Activated CD4-positive, alpha-beta T cell treated with anti-CD3 and anti-CD28 coated beads, Interleukin-2, Interleukin-4, amounts not matched to agents 100 ng/mL and 50 ng/mL, durations not matched to agents 16 hours and 8 hours (primary cell): ENCODE results near the gene OSBPL5.

ENCODE experiments used
- DNase-seq: peaks from one replicate; pipeline ENCODE4 v3.0.0-alpha.2; 2020; ENCODE audit warnings: low spot score

The OSBPL5 gene

DNA sequence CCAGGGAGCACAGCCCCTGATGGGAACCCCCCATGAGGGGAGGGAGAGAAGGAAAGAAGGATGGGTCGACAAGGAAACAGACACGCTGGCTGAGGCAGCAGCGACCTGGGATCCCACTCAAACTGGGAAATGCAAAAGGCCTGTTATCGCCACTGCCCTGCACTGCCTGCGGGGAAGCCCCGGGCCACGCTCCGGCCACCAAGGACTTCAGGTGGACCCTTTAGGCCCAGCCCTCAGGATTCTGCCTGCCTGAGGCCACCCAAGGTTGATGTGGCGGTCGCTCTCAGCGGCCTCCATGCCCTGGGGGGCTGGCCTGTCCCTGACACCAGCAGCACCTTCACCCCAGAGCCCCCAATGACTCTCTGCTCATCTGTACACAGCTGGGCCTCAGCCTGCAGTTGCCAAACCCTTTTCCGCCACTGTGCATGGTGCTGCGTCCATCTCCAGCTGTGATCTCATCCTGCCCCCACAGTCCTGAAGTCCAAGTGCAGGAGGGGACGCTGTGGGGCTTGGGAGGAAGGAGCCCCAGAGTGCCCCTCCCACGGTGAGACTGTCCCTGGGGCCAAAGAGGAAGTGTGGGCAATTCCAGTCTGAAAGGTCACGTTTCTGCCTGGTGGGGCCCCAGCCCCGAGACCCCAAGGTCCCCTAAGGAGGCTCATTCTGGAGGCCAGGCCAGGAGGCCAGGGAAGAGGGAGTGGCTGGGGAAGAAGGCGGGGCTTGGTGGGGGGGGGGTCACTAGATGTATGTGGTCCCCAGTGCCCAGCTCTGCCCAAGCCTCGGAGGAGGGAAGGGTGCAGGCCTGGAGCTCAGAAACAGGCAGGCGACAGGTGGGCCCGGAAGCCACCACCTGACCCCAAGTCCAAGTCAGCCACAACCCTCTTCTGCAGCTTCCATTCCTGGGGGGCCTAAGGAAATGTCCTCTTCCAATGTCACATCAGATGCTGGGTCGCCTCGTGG is 31.6 kb downstream of the OSBPL5 start:
- no peak for DNase-seq

GRCh38 chr11:3132831-3133260 is 32.3 kb downstream of the OSBPL5 start:
- no peak for DNase-seq

- no peak for DNase-seq
Measured at GRCh38 chr11:3132271-3132781, 32.8 kb downstream of the OSBPL5 start.

GRCh38 chr11:3131330-3131941 is 33.7 kb downstream of the OSBPL5 start:
- DNase-seq = no peak

DNA sequence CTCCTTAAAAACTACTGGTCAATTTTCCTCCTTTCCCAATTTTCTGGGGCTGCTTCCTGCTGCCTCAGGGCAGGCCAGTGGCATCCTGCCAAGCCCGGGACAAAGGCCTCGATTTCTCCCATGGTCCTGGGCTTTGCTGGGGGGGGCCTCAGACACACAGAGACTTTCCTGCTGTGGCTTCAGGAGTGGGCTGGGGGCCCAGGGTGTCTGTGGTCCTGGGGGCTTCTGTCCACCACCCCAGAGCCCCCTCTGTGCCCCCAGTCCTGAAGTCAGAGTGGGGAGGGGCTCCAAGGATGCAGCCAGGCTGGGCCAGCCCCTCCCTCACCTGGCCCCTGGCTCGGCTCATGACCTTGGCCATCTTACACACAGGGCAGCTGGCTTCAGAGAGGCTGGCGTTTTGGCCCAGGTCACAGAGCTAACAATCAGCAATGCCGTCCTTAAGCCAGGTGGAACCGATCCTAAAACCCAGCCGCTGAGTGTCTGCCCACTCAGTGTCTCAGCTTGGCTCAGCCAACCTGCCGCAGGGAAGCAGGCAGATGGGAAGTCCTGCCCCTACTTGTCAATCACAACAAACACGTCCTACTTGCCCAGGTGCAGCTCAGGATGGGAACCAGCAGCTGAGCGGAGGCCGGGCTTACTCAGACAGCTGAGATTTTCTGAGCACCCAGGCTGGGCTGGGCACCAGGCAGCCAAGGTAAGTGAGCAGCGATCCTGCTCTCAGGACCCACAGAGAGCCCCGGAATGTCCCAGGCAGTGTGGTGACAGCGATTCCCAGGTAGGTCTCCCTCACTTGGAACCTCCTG is 34.6 kb downstream of the OSBPL5 start:
- no peak for DNase-seq

DNA sequence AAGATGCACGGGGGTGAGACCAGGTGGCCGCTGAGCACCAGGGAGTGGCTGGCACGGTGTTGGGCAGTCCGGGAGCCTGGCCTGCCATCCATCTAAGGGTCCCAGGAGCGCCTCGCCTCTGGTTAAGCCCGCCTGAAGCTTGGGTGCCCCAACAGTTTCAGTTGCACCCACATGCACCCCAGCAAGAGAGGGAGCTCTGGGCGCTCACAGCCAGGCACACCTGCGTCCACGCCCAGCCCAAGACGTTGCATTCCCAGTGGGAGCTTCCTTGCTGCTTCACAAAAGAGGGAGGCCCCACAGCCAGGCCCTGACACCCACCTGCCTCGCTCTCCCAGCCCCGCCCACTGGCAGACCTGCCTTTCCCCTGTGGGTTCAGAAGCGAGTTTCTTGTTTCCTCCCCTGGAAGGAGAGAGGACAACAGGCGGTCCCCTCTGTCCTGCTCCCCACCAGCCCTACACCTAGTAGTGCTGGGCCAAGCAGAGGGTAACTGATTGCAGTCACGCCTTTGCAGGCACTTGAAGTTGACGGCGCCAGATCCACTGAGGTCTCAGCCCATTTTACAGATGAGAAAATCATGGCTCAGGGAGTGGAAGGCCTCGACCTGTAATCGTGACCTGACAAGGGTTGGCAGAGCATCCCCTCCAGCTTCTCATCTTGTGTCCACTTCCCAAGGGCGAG is 35.4 kb downstream of the OSBPL5 start:
- no peak for DNase-seq

DNA sequence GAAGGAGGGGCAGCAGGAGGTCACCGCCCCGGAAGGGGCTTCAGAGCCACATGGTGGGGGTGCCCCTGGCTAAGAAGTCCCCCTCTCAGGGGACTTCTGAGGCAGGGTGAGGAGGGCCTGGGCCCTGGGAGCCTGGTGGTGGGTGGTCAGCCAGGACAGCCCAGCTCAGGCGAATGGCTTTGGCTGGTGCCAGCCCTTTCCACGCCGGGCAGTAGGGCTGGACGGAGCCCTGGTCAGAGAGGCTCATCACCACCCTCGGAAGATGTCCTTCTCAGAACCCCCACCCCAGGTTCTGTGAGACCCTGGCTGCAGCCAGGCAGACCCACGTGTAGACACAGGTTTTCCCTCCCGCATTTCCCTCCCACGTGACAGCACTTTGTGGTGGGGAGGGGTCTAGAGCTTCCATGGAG is 35.9 kb downstream of the OSBPL5 start:
- no peak for DNase-seq

DNA sequence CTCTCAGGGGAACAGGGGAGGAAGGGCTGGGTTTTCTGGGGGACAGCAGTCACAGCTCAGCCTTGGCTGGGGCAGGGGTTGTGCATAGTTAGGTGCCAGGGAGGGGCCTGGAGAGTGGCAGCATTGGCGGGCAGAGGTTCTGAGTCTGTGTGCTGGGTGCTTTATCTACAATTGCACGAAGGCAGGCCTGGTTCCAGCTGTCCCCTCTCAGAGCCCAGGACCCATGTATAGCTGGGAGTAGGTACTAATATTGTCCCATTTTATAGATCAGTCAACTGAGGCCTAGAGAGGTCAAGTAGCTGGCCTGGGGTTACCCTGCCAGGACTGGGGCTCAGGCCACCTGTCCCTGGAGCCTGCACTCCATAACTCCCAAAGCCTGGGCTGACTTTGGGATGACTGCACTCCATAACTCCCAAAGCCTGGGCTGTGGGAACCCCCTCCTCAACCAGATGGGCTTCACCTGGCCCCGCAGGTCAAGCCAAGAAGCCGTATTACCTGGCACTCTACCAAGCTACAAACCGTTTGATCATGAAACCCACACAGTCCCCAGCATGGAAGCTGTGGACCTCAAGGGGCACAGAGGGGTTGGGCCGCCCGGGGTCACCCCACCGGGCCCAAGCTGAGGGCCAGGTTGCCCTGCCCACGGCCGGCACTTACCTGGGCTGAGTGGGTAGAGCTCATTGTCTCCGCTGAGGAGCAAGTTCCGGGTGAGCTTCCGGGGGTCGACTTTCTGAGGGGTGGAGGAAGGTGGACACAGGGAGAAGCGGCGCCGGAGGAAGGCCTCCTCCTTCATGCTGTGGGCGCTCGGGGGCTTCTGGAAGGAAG is 36.5 kb downstream of the OSBPL5 start:
- no peak for DNase-seq

- DNase-seq = no peak
Measured at GRCh38 chr11:3127706-3128355, 37.3 kb downstream of the OSBPL5 start.

DNA sequence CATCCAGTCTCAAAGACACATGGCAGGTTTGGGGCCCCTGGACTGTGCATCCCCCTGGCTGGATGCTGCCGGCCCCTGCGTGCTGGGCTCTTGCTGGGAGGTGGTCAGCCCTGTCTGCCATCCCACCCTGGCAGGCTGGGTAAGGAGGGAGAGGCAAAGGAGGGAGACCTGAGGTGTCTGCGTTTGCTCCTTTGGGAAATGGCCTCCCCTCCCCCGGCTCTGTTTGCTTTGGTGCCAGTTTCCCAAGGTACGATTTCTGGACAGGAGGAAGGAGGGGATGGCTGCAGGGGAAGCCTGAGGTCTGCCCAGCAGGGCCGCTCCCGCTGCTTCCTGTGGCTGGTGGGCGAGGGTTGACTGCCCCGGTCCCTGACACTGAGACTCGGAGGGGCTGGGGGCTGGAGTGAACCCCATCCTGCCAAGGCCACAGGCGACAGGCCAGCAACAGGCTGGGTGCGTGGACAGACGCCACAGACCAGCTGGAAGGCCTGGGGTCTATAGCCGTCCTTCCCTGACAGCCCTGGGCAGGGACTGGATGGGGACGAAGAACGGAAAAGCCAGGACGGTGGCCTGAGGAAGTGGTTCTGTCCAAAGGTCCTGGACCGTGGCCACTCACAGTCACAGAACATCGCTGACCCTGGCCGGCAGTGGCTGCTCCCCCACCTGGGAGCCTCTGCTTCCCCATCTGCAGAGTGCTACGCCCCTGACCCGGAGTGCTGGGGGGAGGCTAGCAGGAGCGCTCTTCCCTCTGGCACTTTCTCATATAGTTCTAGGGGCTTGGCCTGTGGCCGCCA is 38.0 kb downstream of the OSBPL5 start:
- no peak for DNase-seq

DNA sequence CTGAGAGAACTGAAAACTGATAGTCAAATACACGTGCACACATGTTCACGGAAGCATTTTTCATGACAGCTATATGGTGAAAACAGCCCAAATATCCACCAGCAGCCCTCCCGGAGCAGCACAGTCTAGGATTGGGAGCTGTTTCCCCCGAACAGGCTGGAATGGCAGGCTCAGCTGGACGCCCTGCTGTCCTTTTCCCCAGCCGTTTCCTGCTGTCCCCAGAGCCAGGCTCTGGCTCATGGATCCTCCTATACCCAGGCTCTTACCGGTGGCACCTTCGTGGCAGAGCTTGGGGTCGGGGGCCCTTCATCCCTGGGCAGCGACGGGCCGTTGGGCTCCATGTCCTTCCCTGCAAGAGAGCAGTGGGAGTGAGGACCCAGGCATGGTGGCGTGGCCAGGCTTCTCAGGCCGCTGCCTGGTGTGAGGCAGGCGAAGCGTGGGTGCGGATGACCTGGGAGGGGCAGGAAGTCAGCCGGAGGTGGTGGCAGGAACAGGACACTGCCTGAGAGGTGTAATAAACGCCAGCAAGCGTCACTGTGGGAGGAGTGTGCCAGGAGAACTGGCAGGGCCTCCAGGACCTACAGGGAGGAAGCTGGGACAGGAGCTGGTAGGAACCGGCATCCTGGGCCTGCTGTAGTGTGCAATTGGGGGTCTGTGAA is 38.8 kb downstream of the OSBPL5 start:
- DNase-seq = no peak

DNA sequence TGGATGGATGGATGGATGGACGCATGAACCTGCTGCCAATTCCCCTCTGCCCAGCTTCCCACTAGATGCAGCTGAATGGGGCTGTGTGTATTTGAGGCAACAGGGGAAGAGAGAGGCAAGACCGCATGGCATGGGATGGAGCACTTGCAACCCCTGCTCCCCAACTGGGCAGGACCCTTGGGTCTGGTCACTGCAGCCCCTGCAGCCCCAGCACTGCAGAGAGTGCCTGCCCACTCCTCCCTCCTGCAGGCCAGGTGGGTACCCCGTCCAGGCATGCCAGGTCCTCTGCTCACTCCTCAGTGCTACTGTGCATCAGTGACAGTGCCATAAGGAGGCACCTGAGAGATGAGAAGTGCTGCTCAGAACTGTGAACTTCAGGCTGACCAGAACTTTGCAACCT is 40.3 kb downstream of the OSBPL5 start:
- no peak for DNase-seq

GRCh38 chr11:3123761-3124733 is 41.1 kb downstream of the OSBPL5 start:
- DNase-seq = no peak

DNA sequence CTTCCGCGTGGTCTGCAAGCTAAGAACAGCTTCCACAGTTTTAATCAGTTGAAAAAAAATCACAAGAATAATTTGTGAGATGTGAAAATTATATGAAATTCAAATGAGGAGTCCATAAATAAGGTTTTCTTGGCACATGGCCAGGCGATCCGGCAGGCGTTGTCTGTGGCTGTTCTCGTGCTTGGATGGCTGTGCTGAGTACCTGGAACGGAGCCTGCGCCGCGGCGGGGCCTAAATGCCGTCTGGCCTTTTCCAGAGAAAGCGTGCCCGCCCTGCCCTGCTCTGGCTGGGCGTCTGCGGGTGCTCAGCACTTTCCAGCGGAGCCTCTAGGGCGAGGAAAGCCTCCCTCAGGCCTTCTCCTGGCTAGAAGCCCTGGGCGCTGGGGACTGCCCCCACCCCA is 41.8 kb downstream of the OSBPL5 start:
- no peak for DNase-seq

DNA sequence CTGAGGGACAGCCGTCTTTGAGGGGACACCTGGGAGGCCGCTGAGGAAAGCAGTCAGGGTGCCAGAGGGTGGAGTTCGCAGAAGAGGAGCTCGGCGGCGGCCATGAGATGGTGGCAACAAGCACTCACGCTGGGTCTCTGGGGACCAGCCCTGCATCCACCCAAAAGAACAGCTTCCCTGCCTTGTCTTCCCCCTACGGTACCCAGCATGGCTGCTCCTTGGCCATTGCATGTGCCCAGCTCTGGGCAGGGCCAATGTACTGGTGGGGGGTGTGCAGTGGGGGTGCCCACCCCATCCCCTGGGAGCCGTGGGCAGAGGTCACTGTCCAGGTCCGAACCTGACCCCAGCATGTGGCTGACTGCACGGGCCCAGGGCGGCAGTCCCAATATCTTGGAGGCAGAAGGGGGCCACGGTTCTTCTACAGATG is 42.3 kb downstream of the OSBPL5 start:
- no peak for DNase-seq

GRCh38 chr11:3121931-3122774 is 43.0 kb downstream of the OSBPL5 start:
- DNase-seq = no peak

DNA sequence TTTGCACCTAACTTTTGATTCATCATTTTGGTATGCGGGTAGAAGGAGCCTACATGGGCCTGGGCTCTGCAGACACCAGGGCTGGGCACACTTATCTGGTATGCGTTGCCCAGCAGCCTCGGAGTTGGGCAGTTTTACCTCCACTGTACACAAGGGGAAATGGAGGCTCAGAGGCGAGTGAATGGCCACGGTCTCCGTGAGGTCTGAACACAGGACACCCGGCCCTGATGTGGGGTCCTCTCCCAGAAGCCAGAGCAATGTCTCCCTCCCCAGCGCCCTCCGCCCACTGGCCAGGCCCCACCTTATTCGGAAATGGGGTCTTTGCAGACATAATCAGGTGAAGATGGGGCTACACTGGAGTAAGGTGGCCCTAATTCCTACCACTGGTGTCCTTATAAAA is 43.7 kb downstream of the OSBPL5 start:
- no peak for DNase-seq
